Measurements from ENCODE around the gene IGLL1.

GRCh38 chr22:23556026-23556620 lies 24.0 kb downstream of the IGLL1 start:
- TF ChIP-seq CTCF (IDR thresholded peaks at IDR 0.05; ENCODE audit: low read length): no peak
- TF ChIP-seq EZH2 (IDR thresholded peaks at IDR 0.05; ENCODE audit: borderline replicate concordance, low read length): no peak

All from OCI-LY1 (cell line).